HG03558 (cell line): ENCODE data around the gene IP6K1.

ENCODE experiments used
- ATAC-seq: cut with Tn5 transposase; IDR thresholded peaks from one replicate; pipeline ENCODE4 v1.9.1; 2021; ENCODE audit warnings: moderate number of reproducible peaks; ENCODE audit not compliant: unreplicated experiment; ENCODE audit errors: extremely low read depth

The IP6K1 gene

GRCh38 chr3:49715611-49716121 lies 70.7 kb downstream of the IP6K1 start:
- no peak for ATAC-seq

- no peak for ATAC-seq
Measured at GRCh38 chr3:49714728-49715550, 71.4 kb downstream of the IP6K1 start.

- no peak for ATAC-seq
Measured at GRCh38 chr3:49713336-49714105, 72.8 kb downstream of the IP6K1 start.

- ATAC-seq, result no peak
Measured at GRCh38 chr3:49712631-49713317, 73.6 kb downstream of the IP6K1 start.

- no peak for ATAC-seq
Measured at GRCh38 chr3:49712166-49712565, 74.2 kb downstream of the IP6K1 start.

GRCh38 chr3:49711489-49711888 lies 74.9 kb downstream of the IP6K1 start:
- no peak for ATAC-seq

- no peak for ATAC-seq
Measured at GRCh38 chr3:49709852-49710251, 76.5 kb downstream of the IP6K1 start.

- no peak for ATAC-seq
Measured at GRCh38 chr3:49707113-49707480, 79.2 kb downstream of the IP6K1 start.

- ATAC-seq, result no peak
Measured at GRCh38 chr3:49706456-49707112, 79.8 kb downstream of the IP6K1 start.

- ATAC-seq, result no peak
Measured at GRCh38 chr3:49705390-49705960, 80.9 kb downstream of the IP6K1 start.

GRCh38 chr3:49704629-49705028 lies 81.7 kb downstream of the IP6K1 start:
- no peak for ATAC-seq

GRCh38 chr3:49703956-49704355 lies 82.4 kb downstream of the IP6K1 start:
- ATAC-seq, result no peak

- ATAC-seq, result no peak
Measured at GRCh38 chr3:49703443-49703927, 82.9 kb downstream of the IP6K1 start.

GRCh38 chr3:49702672-49703071 lies 83.7 kb downstream of the IP6K1 start:
- ATAC-seq, result no peak

GRCh38 chr3:49701388-49702077 lies 84.8 kb downstream of the IP6K1 start:
- no peak for ATAC-seq

- no peak for ATAC-seq
Measured at GRCh38 chr3:49700453-49701128, 85.8 kb downstream of the IP6K1 start.

GRCh38 chr3:49700014-49700413 lies 86.3 kb downstream of the IP6K1 start:
- ATAC-seq, result no peak

GRCh38 chr3:49699281-49699979 lies 86.9 kb downstream of the IP6K1 start:
- no peak for ATAC-seq
